Sigmoid colon (tissue), 4 donors: Measurements from ENCODE around the gene PAWR.

Experiments used
- CTCF ChIP-seq, 4 experiments: fragments of 450-650 bp in 3 of 4; fragments of 200-600 bp in 1 of 4; IDR thresholded peaks; one replicate each; pipeline ENCODE4 v1.5.1; 2016 to 2019; ENCODE audit warnings: antibody characterized with exemption in 4 of 4, mild to moderate bottlenecking in 3 of 4, moderate library complexity in 2 of 4
- POLR2AphosphoS5 ChIP-seq, 4 donors: sonication (generic); formaldehyde crosslinking; IDR thresholded peaks; one replicate each; pipeline ENCODE4 v1.6.1; 2017; ENCODE audit warnings: antibody characterized with exemption in 4 of 4

GRCh38 chr12:79559591-79559990, 131.2 kb downstream of the PAWR start:
- TF ChIP-seq POLR2AphosphoS5 (IDR thresholded peaks at IDR 0.05) (no peak), CTCF (IDR thresholded peaks at IDR 0.05) (no peak)
